Activated naive CD8-positive, alpha-beta T cell treated with anti-CD3 and anti-CD28 coated beads for 36 hours (primary cell): ENCODE measurements around the gene CLDN7. TPM values are rescaled to one million over a fixed set of nuclear protein-coding genes. Genes with fewer than 3 reads are reported as not detected.
A peak's percentile ranks its signal among the peaks of the same experiment; 100 is the strongest.

ENCODE experiments used
- DNase-seq: peaks from one replicate; pipeline ENCODE4 v3.0.0; 2021
- H3K27ac Mint-ChIP-seq: one replicate; pipeline ENCODE4 v1.8.0; 2022; ENCODE audit warnings: mild to moderate bottlenecking, moderate library complexity, mixed read lengths
- H3K27me3 Mint-ChIP-seq: one replicate; pipeline ENCODE4 v1.8.0; 2022; ENCODE audit warnings: mild to moderate bottlenecking, mixed read lengths
- H3K36me3 Mint-ChIP-seq: one replicate; pipeline ENCODE4 v1.8.0; 2021; ENCODE audit warnings: mild to moderate bottlenecking, mixed read lengths
- H3K4me1 Mint-ChIP-seq: one replicate; pipeline ENCODE4 v1.8.0; 2021; ENCODE audit warnings: mixed read lengths
- H3K4me3 Mint-ChIP-seq: one replicate; pipeline ENCODE4 v1.8.0; 2022; ENCODE audit warnings: mild to moderate bottlenecking, moderate library complexity, mixed read lengths
- H3K9me3 Mint-ChIP-seq: one replicate; pipeline ENCODE4 v1.8.0; 2022; ENCODE audit warnings: mixed read lengths
- total RNA-seq, 2 experiments: library from RNA; stranded (reverse); gene quantifications; one replicate each; pipeline ENCODE4 v1.2.3, GENCODE V29; 2021

CLDN7 gene
- total RNA-seq, 2 experiments from 2014 or later, result 0.90 to 1.6 TPM

DNA sequence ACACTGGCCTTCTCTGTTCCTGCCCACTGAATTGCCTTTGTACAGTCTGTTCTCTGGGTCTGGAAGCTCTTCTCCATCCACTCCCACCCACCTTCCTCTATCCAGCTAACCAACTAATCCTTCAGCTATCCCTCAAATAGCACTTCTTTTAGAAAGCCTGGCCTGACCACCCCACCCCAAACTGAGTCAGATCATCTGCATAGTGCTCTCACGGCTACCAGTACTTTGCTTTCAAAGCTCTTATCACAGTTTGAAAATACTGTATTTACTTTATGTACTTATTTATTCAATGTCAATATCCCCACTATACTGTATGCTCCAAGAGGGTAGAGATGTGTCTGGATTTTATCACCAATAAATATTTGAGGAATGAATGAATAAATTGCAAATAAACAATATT, 4.5 kb upstream of the CLDN7 start:
- H3K27ac Mint-ChIP-seq, result no peak overlapping the region
- no peak for DNase-seq
- peaks cover 18% of the 10 kb centered on the region for H3K27me3 Mint-ChIP-seq
- no peaks in the 10 kb centered on the region for H3K36me3 Mint-ChIP-seq
- no peak overlapping the region for H3K4me3 Mint-ChIP-seq
- H3K9me3 Mint-ChIP-seq, result no peaks in the 10 kb centered on the region
- peaks cover 19% of the 10 kb centered on the region for H3K4me1 Mint-ChIP-seq

DNA sequence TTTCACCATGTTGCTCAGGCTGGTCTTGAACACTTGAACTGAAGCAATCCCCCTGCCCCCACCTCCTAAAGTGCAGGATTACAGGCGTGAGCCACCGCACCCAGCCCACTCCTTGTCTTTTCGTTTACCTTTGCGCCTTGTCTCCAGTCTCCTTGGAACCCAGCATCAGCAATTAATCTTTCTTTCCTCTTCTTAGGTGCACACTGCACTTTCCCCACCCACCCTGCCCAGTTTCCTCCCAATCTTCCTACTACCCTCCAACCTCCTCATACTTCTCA, 1.5 kb upstream of the CLDN7 start:
- Mint-ChIP-seq H3K36me3 (peaks cover 6% of the 10 kb centered on the region), H3K27me3 (peaks cover 18% of the 10 kb centered on the region), H3K9me3 (no peaks in the 10 kb centered on the region), H3K4me3 (no peak overlapping the region), H3K4me1 (peaks cover 37% of the 10 kb centered on the region), H3K27ac (no peak overlapping the region)
- no peak for DNase-seq

DNA sequence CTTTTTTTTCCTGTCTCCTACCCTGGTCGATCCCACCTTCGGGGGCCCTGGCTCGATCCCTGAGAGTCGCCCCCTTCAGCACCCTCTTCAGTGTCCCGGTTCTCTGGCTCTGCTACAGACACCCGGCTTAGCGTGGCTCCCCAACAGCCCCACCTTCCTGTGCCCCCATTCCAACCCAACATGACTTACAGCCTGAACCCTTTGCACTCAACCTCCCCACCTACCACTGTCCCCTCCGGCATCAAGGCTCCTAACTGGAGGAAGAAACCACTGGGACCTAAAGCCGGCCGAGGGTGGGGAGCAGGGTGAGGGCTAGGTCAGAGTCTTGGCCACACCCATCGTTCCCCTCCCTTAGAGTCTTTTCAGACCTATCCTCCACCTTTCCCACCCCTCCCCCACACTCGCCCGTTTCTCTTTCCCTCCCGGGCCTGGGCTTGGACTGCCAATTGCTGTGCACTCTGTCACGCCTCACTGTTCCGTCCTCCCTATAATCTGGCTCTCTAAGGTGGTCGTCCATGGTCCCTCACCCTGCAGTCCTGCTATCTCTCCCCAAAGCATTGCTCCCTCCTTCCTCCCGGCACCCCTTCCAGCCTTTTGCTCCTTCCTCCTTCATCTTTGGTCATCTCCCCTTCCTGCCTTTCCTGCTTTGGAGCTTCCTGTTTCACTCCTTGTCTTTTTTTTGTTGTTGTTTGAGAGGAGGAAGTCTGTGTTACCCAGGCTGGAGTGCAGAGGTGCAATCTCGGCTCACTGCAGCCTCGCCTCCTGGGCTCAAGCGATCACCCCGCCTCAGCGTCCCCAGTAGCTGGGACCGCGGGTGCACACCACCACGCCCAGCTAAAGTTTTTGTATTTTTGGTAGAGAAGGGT, 890 bp upstream of the CLDN7 start:
- Mint-ChIP-seq H3K4me3 (peak overlapping the region; percentile 66), H3K4me1 (peaks cover 41% of the 10 kb centered on the region), H3K27ac (no peak overlapping the region), H3K27me3 (peaks cover 18% of the 10 kb centered on the region), H3K36me3 (peaks cover 6% of the 10 kb centered on the region), H3K9me3 (no peaks in the 10 kb centered on the region)
- DNase-seq, result no peak

DNA sequence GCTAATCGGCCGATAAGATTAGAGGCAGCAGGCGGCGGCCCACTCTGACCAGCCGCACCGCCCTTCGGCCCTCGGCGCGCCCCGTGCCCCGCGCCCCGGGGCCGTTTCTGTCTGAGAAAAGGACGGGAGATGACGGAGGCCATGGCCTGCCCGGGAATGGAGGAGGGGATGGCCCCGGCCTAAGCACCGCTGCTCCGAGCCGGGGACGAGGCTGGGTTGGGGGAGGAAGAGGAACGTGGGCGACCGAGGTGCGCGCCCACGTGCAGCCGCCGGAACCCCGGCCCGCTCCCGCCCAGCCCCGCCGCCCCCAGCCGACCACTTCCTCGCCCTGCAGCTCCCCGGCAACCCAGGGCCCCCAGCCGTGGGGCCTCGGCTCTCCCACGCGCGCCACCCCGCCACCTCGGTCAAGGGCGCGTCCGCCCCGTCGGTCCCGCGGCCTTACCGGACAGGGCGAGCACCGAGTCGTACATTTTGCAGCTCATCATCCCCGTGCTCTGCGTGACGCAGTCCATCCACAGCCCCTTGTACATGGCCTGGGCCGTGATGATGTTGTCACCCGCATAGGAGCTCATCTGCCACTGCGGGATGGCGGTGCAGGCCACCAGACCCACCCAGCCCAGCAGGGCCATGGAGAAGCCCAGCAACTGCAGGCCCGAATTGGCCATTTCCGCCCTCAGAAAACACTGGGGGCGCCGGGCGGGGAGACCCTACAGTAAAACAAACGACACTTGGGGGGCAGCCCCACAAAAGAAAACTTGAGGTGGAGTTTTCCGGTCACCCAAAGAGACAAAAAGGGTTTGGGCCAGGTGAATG, 693 bp downstream of the CLDN7 start:
- H3K9me3 Mint-ChIP-seq, result no peaks in the 10 kb centered on the region
- H3K36me3 Mint-ChIP-seq, result peaks cover 10% of the 10 kb centered on the region
- H3K4me1 Mint-ChIP-seq, result peaks cover 41% of the 10 kb centered on the region
- peak overlapping the region; percentile 64 for H3K4me3 Mint-ChIP-seq
- H3K27ac Mint-ChIP-seq, result peak overlapping the region; percentile 38
- H3K27me3 Mint-ChIP-seq, result peaks cover 18% of the 10 kb centered on the region
- peak; percentile 21 for DNase-seq

DNA sequence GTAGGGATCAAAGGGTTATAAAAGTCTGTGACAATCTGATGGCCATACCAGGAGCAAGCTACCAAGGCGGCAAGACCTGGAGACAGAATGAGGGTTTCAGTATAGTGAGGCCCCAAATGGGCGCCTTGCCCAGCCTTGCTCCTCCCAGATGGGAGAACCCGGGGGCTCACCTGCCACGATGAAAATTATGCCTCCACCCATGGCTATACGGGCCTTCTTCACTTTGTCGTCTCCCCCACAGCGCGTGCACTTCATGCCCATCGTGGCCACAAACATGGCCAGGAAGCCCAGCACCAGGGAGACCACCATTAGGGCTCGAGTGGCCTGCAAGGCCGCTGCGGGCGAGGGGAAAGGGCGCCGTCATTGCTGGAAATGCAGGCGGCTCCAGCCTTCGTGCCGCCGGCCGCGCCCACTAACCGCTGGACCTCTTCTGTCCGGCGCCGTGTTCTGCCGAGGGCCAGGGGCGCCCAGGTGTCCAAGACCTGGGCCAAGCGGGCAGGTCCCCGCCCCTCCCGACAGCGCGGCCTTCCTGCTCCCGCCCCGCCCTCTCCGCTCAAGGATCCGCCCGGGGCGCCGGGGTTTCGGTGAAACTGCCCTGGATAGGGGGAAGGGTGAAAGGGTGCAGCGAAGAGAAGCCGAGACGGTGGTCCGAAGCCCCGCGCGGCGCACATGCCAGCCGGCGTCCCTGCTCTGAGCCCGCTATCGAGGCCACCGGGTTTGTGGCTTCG, 1.5 kb downstream of the CLDN7 start:
- peak overlapping the region; percentile 59 for H3K4me3 Mint-ChIP-seq
- no peaks in the 10 kb centered on the region for H3K9me3 Mint-ChIP-seq
- no peak overlapping the region for H3K27ac Mint-ChIP-seq
- peaks cover 16% of the 10 kb centered on the region for H3K36me3 Mint-ChIP-seq
- DNase-seq, result peak; percentile 50
- H3K4me1 Mint-ChIP-seq, result peaks cover 41% of the 10 kb centered on the region
- peaks cover 18% of the 10 kb centered on the region for H3K27me3 Mint-ChIP-seq

DNA sequence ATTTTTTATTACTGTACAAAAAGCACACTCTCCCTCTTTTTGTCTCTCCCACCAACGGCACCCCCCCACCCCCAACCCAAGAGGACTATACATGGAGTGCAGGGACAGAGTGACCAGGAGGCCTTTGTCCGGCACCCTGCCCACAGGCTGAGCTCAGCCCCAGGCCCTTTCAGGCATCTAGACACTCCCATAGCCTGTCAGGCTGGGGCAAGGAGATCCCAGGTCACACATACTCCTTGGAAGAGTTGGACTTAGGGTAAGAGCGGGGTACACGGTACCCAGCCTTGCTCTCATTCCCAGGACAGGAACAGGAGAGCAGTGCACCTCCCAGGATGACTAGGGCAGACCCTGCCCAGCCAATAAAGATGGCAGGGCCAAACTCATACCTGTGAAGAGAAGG, 2.1 kb downstream of the CLDN7 start:
- Mint-ChIP-seq H3K4me1 (peaks cover 41% of the 10 kb centered on the region), H3K36me3 (peaks cover 16% of the 10 kb centered on the region), H3K9me3 (no peaks in the 10 kb centered on the region), H3K4me3 (no peak overlapping the region), H3K27ac (peak overlapping the region; percentile 71), H3K27me3 (peaks cover 18% of the 10 kb centered on the region)
- no peak for DNase-seq

DNA sequence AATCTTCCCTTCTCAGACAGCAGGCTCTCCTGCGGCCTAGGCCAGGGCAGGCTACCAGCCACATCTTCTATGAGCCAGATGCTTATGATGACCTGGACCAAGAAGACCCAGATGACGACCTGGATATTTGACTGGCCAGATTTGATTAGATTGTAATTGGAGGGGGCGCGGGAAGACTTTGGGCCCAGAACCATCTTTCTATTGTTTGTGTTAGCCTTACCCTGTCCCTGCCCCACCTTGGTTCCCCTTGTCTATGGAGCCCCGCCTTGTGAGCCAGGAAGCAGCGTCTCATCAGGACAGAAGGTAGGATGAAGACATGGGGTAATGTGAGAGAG, 2.8 kb downstream of the CLDN7 start:
- no peak for DNase-seq
- Mint-ChIP-seq H3K27ac (peak overlapping the region; percentile 68), H3K36me3 (peaks cover 22% of the 10 kb centered on the region), H3K9me3 (no peaks in the 10 kb centered on the region), H3K4me3 (no peak overlapping the region), H3K4me1 (peaks cover 41% of the 10 kb centered on the region), H3K27me3 (peaks cover 18% of the 10 kb centered on the region)

DNA sequence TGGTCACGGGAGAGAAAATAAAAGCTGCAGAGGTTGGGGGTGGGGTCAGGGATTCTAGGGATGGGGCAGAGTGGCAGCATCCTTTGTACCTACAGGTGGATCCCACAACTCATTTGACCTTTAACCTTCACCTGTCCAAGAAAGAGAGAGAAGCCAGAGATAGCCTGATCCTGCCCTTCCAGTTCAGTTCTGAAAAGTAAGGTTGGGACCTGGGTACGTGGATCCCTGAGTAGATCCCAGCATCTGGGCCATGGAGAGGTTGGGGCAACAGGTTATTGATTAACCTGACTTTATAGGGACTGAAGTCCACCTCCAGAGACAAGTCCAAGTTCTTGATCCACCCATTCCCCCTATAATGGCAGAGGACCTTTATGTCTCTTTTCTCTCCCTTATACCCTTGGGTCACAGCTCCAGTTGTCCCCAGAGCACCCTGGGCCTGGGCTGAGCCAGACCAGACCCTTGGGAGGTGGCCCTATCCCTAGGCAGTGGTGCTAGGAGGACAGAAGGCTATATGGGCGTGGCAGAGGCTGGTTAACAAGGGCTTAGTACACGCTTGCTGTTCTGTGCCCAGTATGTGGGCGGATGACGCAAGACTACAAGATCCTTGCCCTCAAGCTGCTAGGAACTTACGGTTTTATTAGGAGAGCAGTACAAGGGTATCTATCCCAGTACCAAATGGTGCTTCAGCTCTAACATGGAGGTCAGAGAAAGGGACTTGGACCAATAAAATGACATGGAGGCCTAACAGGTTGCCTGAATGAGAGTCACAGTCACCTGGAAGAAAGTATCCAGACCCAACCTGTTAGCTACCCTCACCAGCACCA, 3.3 kb downstream of the CLDN7 start:
- DNase-seq, result no peak
- Mint-ChIP-seq H3K27ac (peak overlapping the region; percentile 68), H3K9me3 (no peaks in the 10 kb centered on the region), H3K4me3 (no peak overlapping the region), H3K36me3 (peaks cover 26% of the 10 kb centered on the region), H3K4me1 (peaks cover 42% of the 10 kb centered on the region), H3K27me3 (peaks cover 14% of the 10 kb centered on the region)

DNA sequence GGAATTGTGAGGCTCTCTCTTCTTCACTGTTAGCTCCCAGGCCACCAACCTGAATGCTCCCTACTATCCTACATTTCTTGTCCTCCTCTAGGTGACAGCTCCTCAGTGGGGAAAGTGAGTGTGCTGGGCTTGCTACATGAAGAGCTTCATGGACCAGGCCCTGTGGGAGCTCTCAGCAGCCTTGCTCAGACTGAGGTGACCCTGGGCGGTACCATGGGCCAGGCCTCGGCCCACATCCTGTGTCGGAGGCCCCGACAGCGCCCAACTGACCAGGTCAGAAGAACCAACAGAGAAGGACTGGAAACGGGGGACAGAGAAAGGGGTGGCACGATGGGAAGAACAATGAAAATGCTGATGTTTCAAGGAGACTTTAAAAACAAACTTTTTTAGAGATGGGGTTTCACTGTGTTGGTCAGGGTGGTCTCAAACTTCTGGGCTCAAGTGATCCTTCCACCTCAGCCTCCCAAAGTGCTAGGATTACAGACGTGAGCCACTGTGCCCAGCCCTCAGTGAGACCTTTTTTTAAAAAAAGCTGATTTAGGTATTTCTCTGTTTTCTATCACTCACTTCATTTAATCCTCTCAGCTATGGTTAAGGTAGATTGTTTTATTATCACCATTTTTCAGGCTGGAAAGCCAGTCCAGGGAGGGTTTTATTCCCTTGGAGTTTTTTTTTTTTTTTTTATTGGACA, 5.4 kb downstream of the CLDN7 start:
- no peaks in the 10 kb centered on the region for H3K9me3 Mint-ChIP-seq
- peak overlapping the region; percentile 63 for H3K27ac Mint-ChIP-seq
- no peaks in the 10 kb centered on the region for H3K27me3 Mint-ChIP-seq
- H3K4me3 Mint-ChIP-seq, result no peak overlapping the region
- H3K36me3 Mint-ChIP-seq, result peaks cover 31% of the 10 kb centered on the region
- H3K4me1 Mint-ChIP-seq, result peaks cover 34% of the 10 kb centered on the region
- no peak for DNase-seq

DNA sequence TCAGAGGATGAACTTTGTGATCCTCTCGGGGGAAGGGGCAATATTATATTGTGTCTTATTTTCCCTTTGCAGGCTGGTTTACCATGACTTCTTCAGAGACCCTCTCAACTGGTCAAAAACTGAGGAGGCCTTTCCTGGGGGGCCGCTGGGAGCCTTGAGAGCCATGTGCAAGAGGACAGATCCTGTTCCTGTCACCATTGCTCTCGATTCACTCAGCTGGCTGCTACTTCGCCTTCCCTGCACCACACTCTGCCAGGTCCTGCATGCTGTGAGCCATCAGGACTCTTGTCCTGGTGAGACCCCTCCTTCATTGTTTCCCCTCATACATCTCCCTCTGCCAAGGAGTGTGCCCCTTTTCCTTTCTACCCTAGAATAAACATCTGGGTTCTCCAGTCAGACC, 7.8 kb downstream of the CLDN7 start:
- DNase-seq, result no peak
- H3K36me3 Mint-ChIP-seq, result peaks cover 36% of the 10 kb centered on the region
- H3K4me1 Mint-ChIP-seq, result peaks cover 29% of the 10 kb centered on the region
- no peaks in the 10 kb centered on the region for H3K9me3 Mint-ChIP-seq
- peak overlapping the region; percentile 8 for H3K4me3 Mint-ChIP-seq
- no peaks in the 10 kb centered on the region for H3K27me3 Mint-ChIP-seq
- H3K27ac Mint-ChIP-seq, result no peak overlapping the region

DNA sequence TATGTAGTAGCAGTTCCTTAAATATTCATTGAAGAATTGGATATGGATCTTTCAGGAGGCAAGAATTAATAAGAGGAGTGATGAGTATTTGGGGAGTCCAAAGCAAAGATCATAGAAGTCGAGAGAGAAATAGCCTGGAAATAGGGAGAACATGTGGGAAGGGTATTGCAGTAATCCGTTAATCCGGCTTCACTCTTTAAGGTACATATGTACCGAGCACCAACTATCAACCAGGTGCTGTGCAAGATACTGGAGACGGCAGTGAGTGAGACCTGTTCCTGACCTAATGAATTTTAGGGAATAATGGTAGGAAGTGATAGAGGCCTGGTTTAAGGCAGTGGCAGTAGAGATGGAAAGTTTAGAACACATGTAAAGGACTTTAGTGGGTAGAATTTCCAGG, 9.2 kb downstream of the CLDN7 start:
- H3K4me3 Mint-ChIP-seq, result peak overlapping the region; percentile 93
- peaks cover 29% of the 10 kb centered on the region for H3K4me1 Mint-ChIP-seq
- H3K36me3 Mint-ChIP-seq, result peaks cover 39% of the 10 kb centered on the region
- peak overlapping the region; percentile 100 for H3K27ac Mint-ChIP-seq
- H3K27me3 Mint-ChIP-seq, result no peaks in the 10 kb centered on the region
- H3K9me3 Mint-ChIP-seq, result no peaks in the 10 kb centered on the region
- DNase-seq, result no peak

DNA sequence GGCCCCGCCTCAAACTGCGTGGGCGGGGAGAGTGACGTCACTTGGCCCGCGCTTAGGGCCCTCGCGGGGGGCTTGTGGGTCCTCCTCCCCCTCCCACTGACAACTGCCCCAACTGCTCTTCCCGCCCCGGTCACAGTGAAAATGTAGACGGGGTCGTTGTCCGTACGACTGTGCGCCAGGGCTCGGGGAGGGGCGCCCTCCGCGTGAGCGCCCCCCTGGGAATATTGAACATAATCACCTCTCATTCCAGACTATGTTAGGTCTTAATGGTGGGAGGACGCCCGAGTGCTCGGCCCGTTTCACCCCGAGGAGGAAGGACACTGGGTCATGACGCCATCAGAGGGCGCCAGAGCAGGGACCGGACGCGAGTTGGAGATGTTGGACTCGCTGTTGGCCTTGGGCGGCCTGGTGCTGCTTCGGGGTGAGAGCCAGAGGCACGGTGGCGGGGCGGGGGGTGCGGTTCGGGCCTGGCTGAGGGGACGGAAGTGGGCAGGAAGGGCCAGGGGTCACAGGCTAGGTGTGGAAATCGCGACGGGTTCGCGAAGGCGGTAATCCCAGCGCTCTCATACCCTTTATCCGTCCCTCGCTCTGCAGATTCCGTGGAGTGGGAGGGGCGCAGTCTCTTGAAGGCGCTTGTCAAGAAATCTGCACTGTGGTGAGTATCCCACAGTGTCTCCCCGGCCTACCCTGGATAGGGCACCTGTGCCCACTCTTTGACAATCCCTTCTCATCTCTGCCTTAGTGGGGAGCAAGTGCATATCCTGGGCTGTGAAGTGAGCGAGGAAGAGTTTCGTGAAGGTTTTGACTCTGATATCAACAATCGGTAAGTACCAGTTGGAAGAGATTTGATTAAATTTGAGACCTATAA, 9.9 kb downstream of the CLDN7 start, which contains the start of gene ELP5:
Gene ELP5, plus strand, starts transcription at position 40 of the 868 bp plus-strand sequence. Its CDS starts 336 bp downstream, at position 376.
- Mint-ChIP-seq H3K4me3 (peak within 1 kb of the TSS; percentile 97), H3K36me3 (peaks cover 39% of the 10 kb centered on the region), H3K9me3 (no peaks in the 10 kb centered on the region), H3K27ac (peak within 1 kb of the TSS; percentile 100), H3K27me3 (no peaks in the 10 kb centered on the region), H3K4me1 (peaks cover 29% of the 10 kb centered on the region)
- DNase-seq, result peak; percentile 91

DNA sequence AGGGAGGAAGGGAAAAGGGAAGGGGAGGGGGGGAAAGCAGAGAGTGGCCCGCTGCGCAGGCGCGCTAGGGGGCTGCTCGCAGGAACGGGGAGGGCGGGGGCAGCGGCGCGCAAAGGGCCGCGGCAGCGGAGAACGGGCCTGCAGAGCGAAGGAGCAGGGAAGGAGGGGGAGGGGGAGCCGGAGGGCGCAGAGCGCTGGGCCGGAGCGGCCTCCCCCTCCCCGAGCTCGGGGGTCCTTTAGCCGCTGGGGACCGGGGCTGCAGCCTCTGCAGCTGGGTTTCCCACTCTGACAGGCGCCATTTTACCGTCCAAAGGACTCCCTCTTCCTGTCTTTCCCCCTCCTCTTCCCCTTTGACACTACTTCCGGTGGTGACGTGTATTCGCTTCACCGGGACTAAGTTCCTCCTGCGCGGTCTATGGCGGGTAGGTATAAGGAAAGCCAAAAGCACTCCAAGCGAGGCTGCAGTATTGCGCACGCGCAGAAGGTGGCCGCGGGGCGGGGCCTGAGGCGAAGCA, 10.6 kb downstream of the CLDN7 start, which contains the start of gene CTDNEP1:
Gene CTDNEP1, minus strand, starts transcription at position 74 of the 515 bp plus-strand sequence. CDS start 438 bp downstream, outside the sequence.
- Mint-ChIP-seq H3K27ac (peak within 1 kb of the TSS; percentile 100), H3K4me1 (peaks cover 32% of the 10 kb centered on the region), H3K36me3 (peaks cover 37% of the 10 kb centered on the region), H3K27me3 (no peaks in the 10 kb centered on the region), H3K4me3 (peak within 1 kb of the TSS; percentile 97), H3K9me3 (no peaks in the 10 kb centered on the region)
- peak; percentile 97 for DNase-seq
